H1 (cell line): ENCODE results near the gene SH3BGRL. TPM values are rescaled to one million over a fixed set of nuclear protein-coding genes. Genes with fewer than 3 reads are reported as not detected.

Source experiments
- CBX8 ChIP-seq: fragments of 300-800, 300-1000 bp; sonication (generic); IDR thresholded peaks from 2 replicates; pipeline ENCODE4 v1.7.1; 2016; ENCODE audit warnings: low read depth, low read length, borderline replicate concordance
- TAF7 ChIP-seq: optimal IDR thresholded peaks from 2 replicates; pipeline ENCODE3; 2011; ENCODE audit warnings: low read depth, mild to moderate bottlenecking, inconsistent platforms, low read length, moderate library complexity, borderline replicate concordance
- TBP ChIP-seq: IDR thresholded peaks from 2 replicates; pipeline ENCODE4 v1.6.1; 2011; ENCODE audit warnings: low read depth, low read length, improper control_type of control experiment
- polyA plus RNA-seq, 7 experiments: library from polyadenylated mRNA; depleted of rRNA in 3 of 7; stranded (reverse) in 5 of 7; unstranded in 2 of 7; fragments of >200 nt in 5 of 7; fragments of 200-250 nt in 2 of 7; gene quantifications; 1 replicate in 5 of 7; 2 replicates in 1 of 7; 4 replicates in 1 of 7; pipeline versions ENCODE4 v1.2.1 to v1.2.3, GENCODE V29; 2011 to 2013; ENCODE audit warnings: missing spikeins in 2 of 7, mixed read lengths in 2 of 7
- total RNA-seq: library from RNA; stranded (reverse); fragmentation: NEBNext Ultra II Directional; extraction: Animal tissue kit (Norgen Biotek cat#: 25700); gene quantifications from 2 replicates; pipeline ENCODE4 v1.2.1, GENCODE V29; 2021

SH3BGRL gene
- total and polyA plus RNA-seq, 2 of the 8 experiments (the other 6 are each of a cell fraction or from before 2014, with no cell fraction given), result 36.3 to 49.6 TPM

- no peak for TF ChIP-seq CBX8
- no peak for TF ChIP-seq TAF7
- no peak for TF ChIP-seq TBP
Observed at GRCh38 chrX:81202456-81202819, 536 bp downstream of the SH3BGRL start (continued).
